IMR-90 (cell line): ENCODE data around the gene PCYOX1L. TPM values are rescaled to one million over a fixed set of nuclear protein-coding genes. Genes with fewer than 3 reads are reported as not detected.

Source experiments
- ATAC-seq: fragments of 200-7000 bp; cut with Tn5 transposase; 2 replicates; pipeline ENCODE4 v1.9.1; 2020; ENCODE audit warnings: low read depth, mild to moderate bottlenecking, moderate library complexity
- BruUV-seq: library from RNA; stranded (reverse); fragments of 400-500 nt; replicated peaks from 2 replicates; lab custom pipeline; 2021; lab: Mats Ljungman, UMichigan
- CTCF ChIA-PET: fragments of 300-600 bp; formaldehyde crosslinking; extraction: SDS; loops from one replicate; lab custom pipeline; 2021; ENCODE audit warnings: antibody characterized with exemption; lab: Yijun Ruan, JAX
- POLR2A ChIA-PET: fragments of 300-600 bp; sonication (Branson Sonifier 250); formaldehyde crosslinking; loops from one replicate; lab custom pipeline; 2022; ENCODE audit warnings: antibody characterized with exemption; ENCODE audit not compliant: unreplicated experiment; lab: Charles Lee
- DNase-seq: peaks from one replicate; pipeline ENCODE4 v3.0.0; 2013
- H2AFZ ChIP-seq: replicated peaks from 2 replicates; pipeline ENCODE3; 2013; ENCODE audit warnings: low read length, mild to moderate bottlenecking; ENCODE audit not compliant: poor library complexity
- H2AK5ac ChIP-seq: 2 replicates; pipeline ENCODE4 v1.6.1; 2013; ENCODE audit warnings: low read depth, low read length, inconsistent platforms
- H2AK9ac ChIP-seq: replicated peaks from 2 replicates; pipeline ENCODE3; 2013; ENCODE audit warnings: mild to moderate bottlenecking, low read depth, low read length, moderate library complexity; ENCODE audit not compliant: poor library complexity
- H2BK120ac ChIP-seq: 2 replicates; pipeline ENCODE4 v1.6.1; 2013; ENCODE audit warnings: low read depth, low read length, inconsistent platforms
- H2BK15ac ChIP-seq: 3 replicates; pipeline ENCODE4 v1.6.1; 2013; ENCODE audit warnings: low read depth, low read length, inconsistent platforms
- H2BK20ac ChIP-seq: 2 replicates; pipeline ENCODE4 v1.6.1; 2013; ENCODE audit warnings: low read depth, mild to moderate bottlenecking, inconsistent platforms, low read length, moderate library complexity
- H2BK5ac ChIP-seq: 2 replicates; pipeline ENCODE4 v1.6.1; 2013; ENCODE audit warnings: mild to moderate bottlenecking, low read depth, low read length, inconsistent platforms; ENCODE audit not compliant: poor library complexity, severe bottlenecking
- H3K14ac ChIP-seq: replicated peaks from 2 replicates; pipeline ENCODE4 v1.6.1; 2013; ENCODE audit warnings: low read depth, low read length, inconsistent platforms
- H3K18ac ChIP-seq: 2 replicates; pipeline ENCODE4 v1.6.1; 2013; ENCODE audit warnings: low read depth, low read length, control low read depth
- H3K23ac ChIP-seq: 2 replicates; pipeline ENCODE4 v1.6.1; 2013; ENCODE audit warnings: low read depth, low read length, inconsistent platforms
- H3K27ac ChIP-seq: 2 replicates; pipeline ENCODE4 v1.5.1; 2013; ENCODE audit warnings: mild to moderate bottlenecking, control low read depth, low read length; ENCODE audit not compliant: insufficient read depth
- H3K27me3 ChIP-seq: 2 replicates; pipeline ENCODE4 v1.6.1; 2013; ENCODE audit warnings: low read length; ENCODE audit not compliant: control insufficient read depth, insufficient read depth
- H3K36me3 ChIP-seq: 2 replicates; pipeline ENCODE4 v1.6.1; 2013; ENCODE audit warnings: low read length, mixed read lengths; ENCODE audit not compliant: control insufficient read depth, insufficient read depth
- H3K4ac ChIP-seq: 2 replicates; pipeline ENCODE4 v1.6.1; 2013; ENCODE audit warnings: low read depth, low read length, inconsistent platforms
- H3K4me1 ChIP-seq: 2 replicates; pipeline ENCODE4 v1.6.1; 2013; ENCODE audit warnings: low read length, mixed read lengths; ENCODE audit not compliant: control insufficient read depth, insufficient read depth
- H3K4me2 ChIP-seq: 2 replicates; pipeline ENCODE4 v1.6.1; 2013; ENCODE audit warnings: low read depth, mild to moderate bottlenecking, control low read depth, low read length, moderate library complexity
- H3K4me3 ChIP-seq: 2 replicates; pipeline ENCODE4 v1.5.1; 2013; ENCODE audit warnings: low read depth, mild to moderate bottlenecking, control low read depth, low read length, moderate library complexity; ENCODE audit not compliant: insufficient read depth
- H3K56ac ChIP-seq: 2 replicates; pipeline ENCODE4 v1.6.1; 2013; ENCODE audit warnings: low read length, inconsistent platforms; ENCODE audit not compliant: insufficient read depth; ENCODE audit errors: extremely low read depth
- H3K79me1 ChIP-seq, 2 experiments: 2 replicates each; pipeline ENCODE4 v1.6.1; 2013; ENCODE audit warnings: low read length in 2 of 2, inconsistent platforms in 1 of 2, low read depth in 1 of 2
- H3K9ac ChIP-seq: 2 replicates; pipeline ENCODE4 v1.6.1; 2013; ENCODE audit warnings: low read depth, low read length, control low read depth
- H3K9me1 ChIP-seq: 2 replicates; pipeline ENCODE4 v1.6.1; 2013; ENCODE audit warnings: low read length, inconsistent platforms; ENCODE audit not compliant: insufficient read depth
- H3K9me3 ChIP-seq: 2 replicates; pipeline ENCODE4 v1.6.1; 2013; ENCODE audit warnings: low read length; ENCODE audit not compliant: control insufficient read depth, insufficient read depth
- H4K20me1 ChIP-seq: 2 replicates; pipeline ENCODE4 v1.6.1; 2013; ENCODE audit warnings: low read length, inconsistent platforms; ENCODE audit not compliant: insufficient read depth
- H4K5ac ChIP-seq: 2 replicates; pipeline ENCODE4 v1.6.1; 2013; ENCODE audit warnings: mild to moderate bottlenecking, low read depth, low read length, control low read depth
- H4K8ac ChIP-seq, 2 experiments: 2 replicates each; pipeline ENCODE4 v1.6.1; 2013; ENCODE audit warnings: low read depth in 2 of 2, low read length in 2 of 2, control low read depth in 1 of 2, inconsistent platforms in 1 of 2
- H4K91ac ChIP-seq: 2 replicates; pipeline ENCODE4 v1.6.1; 2013; ENCODE audit warnings: low read depth, low read length, inconsistent platforms; ENCODE audit not compliant: insufficient read depth
- FOS ChIP-seq: fragments of 150-350 bp; IDR thresholded peaks from 2 replicates; pipeline ENCODE4 v1.6.1; 2016; ENCODE audit warnings: low read depth, low read length
- MAZ ChIP-seq: IDR thresholded peaks from 2 replicates; pipeline ENCODE4 v1.6.1; 2012; ENCODE audit warnings: low read depth, mild to moderate bottlenecking, low read length, improper control_type of control experiment, moderate library complexity, borderline replicate concordance
- POLR2A ChIP-seq: IDR thresholded peaks from 2 replicates; pipeline ENCODE4 v1.6.1; 2012; ENCODE audit warnings: mild to moderate bottlenecking, low read depth, low read length
- RCOR1 ChIP-seq: IDR thresholded peaks from 2 replicates; pipeline ENCODE4 v1.6.1; 2012; ENCODE audit warnings: mild to moderate bottlenecking, low read length, improper control_type of control experiment; ENCODE audit not compliant: insufficient replicate concordance
- WGBS, 2 experiments: methylation state at CpG; one replicate each; pipeline versions ENCODE4 v1.1.5 to v1.1.7; 2013; ENCODE audit warnings: missing lambda C conversion rate in 2 of 2; ENCODE audit not compliant: insufficient read length in 1 of 2; ENCODE audit errors: extremely low coverage in 2 of 2; 5-methylcytosine and 5-hydroxymethylcytosine counted together
- dilution Hi-C: fragments of 300-500 bp; cut with HindIII; formaldehyde crosslinking; loops from one replicate; pipeline ENCODE4 v1.14.3; 2018; ENCODE audit warnings: low sequenced_read_pairs; ENCODE audit not compliant: unreplicated experiment
- in situ Hi-C: fragments of 300-500 bp; cut with MboI; formaldehyde crosslinking; loops from 3 replicates; pipeline ENCODE4 v1.14.3; 2019; ENCODE audit warnings: low sequenced_read_pairs, inconsistent platforms, mixed read lengths
- intact Hi-C: fragments of 100-400 bp; cut with micrococcal nuclease; formaldehyde crosslinking; loops from 2 replicates; pipeline ENCODE4 v1.10.0; 2022
- polyA plus RNA-seq, 3 experiments: library from polyadenylated mRNA; depleted of rRNA; stranded (reverse); fragments of >200 nt; gene quantifications; 2 replicates each; pipeline ENCODE4 v1.2.3, GENCODE V29; 2012; ENCODE audit warnings: low replicate concordance in 1 of 3
- total RNA-seq: library from RNA; depleted of rRNA; stranded (reverse); fragments of >200 nt; gene quantifications from 2 replicates; pipeline ENCODE4 v1.2.3, GENCODE V29; 2012

PCYOX1L gene
- total and polyA plus RNA-seq, 2 of the 4 experiments (the other 2 are of a cell fraction): 7.0 to 14.3 TPM

GRCh38 chr5:149338364-149338763 is 19.5 kb upstream of the PCYOX1L start:
- dilution Hi-C loops (no loop called here), intact Hi-C loops (no loop called here), in situ Hi-C loops (no loop called here)
- TF ChIP-seq RCOR1 (no peak), FOS (no peak), MAZ (no peak), POLR2A (no peak)
- Histone ChIP-seq H3K9me1 (peaks cover 6% of the 10 kb centered on the region), H3K9me3 (no peaks in the 10 kb centered on the region), H3K56ac (no peak overlapping the region), H4K5ac (no peak overlapping the region), H3K79me1 (no peaks in the 10 kb centered on the region), H2AK9ac (no peak overlapping the region), H2BK5ac (no peak overlapping the region), H3K4me1 (peaks cover 5% of the 10 kb centered on the region), H3K9ac (no peak overlapping the region), H3K27me3 (no peaks in the 10 kb centered on the region), H3K23ac (no peak overlapping the region), H2BK15ac (no peak overlapping the region), H3K27ac (no peak overlapping the region), H3K14ac (no peak overlapping the region), H3K4me2 (no peak overlapping the region), H4K8ac (no peak overlapping the region), H3K4ac (no peak overlapping the region), H2BK120ac (no peak overlapping the region), H3K36me3 (no peaks in the 10 kb centered on the region), H4K20me1 (no peaks in the 10 kb centered on the region), H2AFZ (no peak overlapping the region), H2AK5ac (no peak overlapping the region), H4K91ac (no peak overlapping the region), H2BK20ac (no peak overlapping the region), H3K18ac (no peak overlapping the region), H3K4me3 (no peak overlapping the region)
- ATAC-seq (no peak), DNase-seq (no peak)
- POLR2A ChIA-PET: no interaction called here
- no TSS peak for BruUV-seq
- WGBS, 2 experiments: 40% methylated on average over 1 of the region's 1 CpG; no CpG with 5 or more reads in 1 of the 2 experiments
- CTCF ChIA-PET: interaction anchor here (1.0 kb wide), 1 partner anchor 15 kb away, joined by 4 read pairs; no protein-coding TSS in a partner anchor
